Subcutaneous adipose tissue (tissue), 4 donors: ENCODE measurements around the gene FRMPD4. TPM values are rescaled to one million over a fixed set of nuclear protein-coding genes. Genes with fewer than 3 reads are reported as not detected.

Source experiments
- total RNA-seq, 4 donors: library from RNA; depleted of rRNA; stranded (reverse); fragments of >200 nt; gene quantifications; one replicate each; pipeline ENCODE4 v1.1.0, GENCODE V29; 2016
- TF ChIP-seq, protein P1 (sequence below): fragments of 450-650 bp; IDR thresholded peaks from one replicate; pipeline ENCODE4 v1.5.1; 2016; ENCODE audit warnings: low read depth, mild to moderate bottlenecking, control low read depth, antibody characterized with exemption, moderate library complexity

FRMPD4 gene
- total RNA-seq, 4 donors from 2014 or later, result 0.17 to 0.44 (median 0.19) TPM; not detected in 1

GRCh38 chrX:12672367-12673106 lies 534.3 kb downstream of the FRMPD4 start:
- TF ChIP-seq, protein P1, sequence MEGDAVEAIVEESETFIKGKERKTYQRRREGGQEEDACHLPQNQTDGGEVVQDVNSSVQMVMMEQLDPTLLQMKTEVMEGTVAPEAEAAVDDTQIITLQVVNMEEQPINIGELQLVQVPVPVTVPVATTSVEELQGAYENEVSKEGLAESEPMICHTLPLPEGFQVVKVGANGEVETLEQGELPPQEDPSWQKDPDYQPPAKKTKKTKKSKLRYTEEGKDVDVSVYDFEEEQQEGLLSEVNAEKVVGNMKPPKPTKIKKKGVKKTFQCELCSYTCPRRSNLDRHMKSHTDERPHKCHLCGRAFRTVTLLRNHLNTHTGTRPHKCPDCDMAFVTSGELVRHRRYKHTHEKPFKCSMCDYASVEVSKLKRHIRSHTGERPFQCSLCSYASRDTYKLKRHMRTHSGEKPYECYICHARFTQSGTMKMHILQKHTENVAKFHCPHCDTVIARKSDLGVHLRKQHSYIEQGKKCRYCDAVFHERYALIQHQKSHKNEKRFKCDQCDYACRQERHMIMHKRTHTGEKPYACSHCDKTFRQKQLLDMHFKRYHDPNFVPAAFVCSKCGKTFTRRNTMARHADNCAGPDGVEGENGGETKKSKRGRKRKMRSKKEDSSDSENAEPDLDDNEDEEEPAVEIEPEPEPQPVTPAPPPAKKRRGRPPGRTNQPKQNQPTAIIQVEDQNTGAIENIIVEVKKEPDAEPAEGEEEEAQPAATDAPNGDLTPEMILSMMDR, result no peak

DNA sequence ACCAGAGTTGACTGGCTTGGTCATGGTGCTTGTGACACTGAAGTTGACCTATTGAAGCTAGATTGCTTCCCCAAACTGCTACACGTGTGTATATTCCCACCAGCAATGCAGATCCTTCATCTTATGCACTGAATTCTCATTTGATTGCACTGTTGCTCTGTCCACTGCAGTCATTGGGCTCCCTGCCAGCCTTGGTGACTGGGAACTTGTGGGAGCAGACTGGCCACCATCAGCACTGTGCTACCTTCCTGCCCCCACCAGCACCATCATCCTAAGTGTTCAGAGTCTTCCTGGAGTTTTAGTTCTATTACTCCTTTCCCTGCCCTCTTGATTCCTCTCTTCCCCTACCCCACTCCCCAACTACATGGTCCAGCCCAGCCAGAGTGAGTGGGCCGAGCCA lies 535.2 kb downstream of the FRMPD4 start:
- TF ChIP-seq, protein P1, result no peak

- TF ChIP-seq, protein P1, result no peak
Observed at GRCh38 chrX:12679522-12679921, 541.2 kb downstream of the FRMPD4 start.

- TF ChIP-seq, protein P1, result no peak
Observed at GRCh38 chrX:12681047-12681446, 542.8 kb downstream of the FRMPD4 start.

DNA sequence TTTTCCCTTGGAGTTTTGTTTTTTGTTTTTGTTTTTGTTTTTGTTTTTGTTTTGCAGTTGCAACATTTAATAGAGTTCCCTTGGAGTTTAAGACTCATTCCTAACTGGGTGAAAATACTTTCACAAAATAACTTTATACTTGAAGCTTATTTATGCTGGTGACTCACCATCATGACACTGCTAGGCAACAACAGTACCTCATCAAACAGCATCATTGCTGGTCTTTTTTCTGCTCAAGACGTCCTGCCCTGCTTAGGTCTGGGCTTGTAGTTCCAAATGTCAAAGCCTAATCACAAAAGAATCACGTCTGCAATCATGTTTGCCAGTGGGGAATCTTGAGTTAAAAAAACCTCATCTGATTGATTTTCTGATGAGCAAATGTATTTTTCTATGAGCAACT lies 547.3 kb downstream of the FRMPD4 start:
- TF ChIP-seq, protein P1, result no peak

GRCh38 chrX:12686331-12686730 lies 548.1 kb downstream of the FRMPD4 start:
- TF ChIP-seq, protein P1, result no peak

GRCh38 chrX:12690646-12691045 lies 552.4 kb downstream of the FRMPD4 start:
- TF ChIP-seq, protein P1, result no peak
